Left lung (tissue), 10 donors: ENCODE data around the gene NOX3. TPM values are rescaled to one million over a fixed set of nuclear protein-coding genes. Genes with fewer than 3 reads are reported as not detected.

ENCODE experiments used
- ATAC-seq: fragments of 200-7000 bp; cut with Tn5 transposase; one replicate; pipeline ENCODE4 v1.9.1; 2020; ENCODE audit warnings: moderate library complexity
- DNase-seq, 4 donors: peaks; one replicate each; pipeline ENCODE4 v3.0.0-alpha.2; 2013 to 2020
- H3K27ac ChIP-seq, 2 donors: fragments of 200-600 bp; sonication (generic) in 1 of 2; one replicate each; pipeline versions ENCODE4 v1.5.0 to v1.8.0; 2020 to 2021
- H3K27me3 ChIP-seq, 2 donors: fragments of 200-600 bp; sonication (generic) in 1 of 2; one replicate each; pipeline versions ENCODE4 v1.5.0 to v1.8.0; 2020 to 2021
- H3K36me3 ChIP-seq, 2 donors: fragments of 200-600 bp; sonication (generic) in 1 of 2; one replicate each; pipeline versions ENCODE4 v1.5.0 to v1.8.0; 2020 to 2021
- H3K4me1 ChIP-seq, 2 donors: fragments of 200-600 bp; one replicate each; pipeline ENCODE4 v1.8.0; 2021
- H3K4me3 ChIP-seq, 2 donors: fragments of 200-600 bp; sonication (generic) in 1 of 2; one replicate each; pipeline versions ENCODE4 v1.5.0 to v1.8.0; 2020 to 2021; ENCODE audit warnings: mild to moderate bottlenecking in 1 of 2
- H3K9me3 ChIP-seq, 2 donors: fragments of 200-600 bp; sonication (generic) in 1 of 2; one replicate each; pipeline versions ENCODE4 v1.5.0 to v1.8.0; 2020 to 2021
- intact Hi-C, 2 donors: fragments of 100-400 bp; cut with DNase I; formaldehyde crosslinking; loops; one replicate each; pipeline versions ENCODE4 v1.11.2 to v1.14.2; 2022
- polyA plus RNA-seq, 6 donors: library from polyadenylated mRNA; unstranded; fragments of 120-200 nt; gene quantifications; one replicate each; pipeline ENCODE4 v1.2.1, GENCODE V29; 2013; ENCODE audit not compliant: insufficient read length in 6 of 6
- total RNA-seq, 2 donors: library from RNA; stranded (reverse); fragmentation: NEBNext Ultra II Directional; extraction: Animal tissue kit (Norgen Biotek cat#: 25700); gene quantifications; one replicate each; pipeline ENCODE4 v1.2.1, GENCODE V29; 2021
- TF ChIP-seq, protein P1 (sequence below), 2 donors: fragments of 200-600 bp; sonication (generic) in 1 of 2; IDR thresholded peaks; one replicate each; pipeline versions ENCODE4 v1.5.0 to v1.8.0; 2021; ENCODE audit warnings: antibody characterized with exemption in 2 of 2
- donor health status: DM: no; HTN: yes; CAD: no.
- donor health status: DM: no; HTN: no; CAD: no.

Gene NOX3
- total and polyA plus RNA-seq, 8 donors: not detected

DNA sequence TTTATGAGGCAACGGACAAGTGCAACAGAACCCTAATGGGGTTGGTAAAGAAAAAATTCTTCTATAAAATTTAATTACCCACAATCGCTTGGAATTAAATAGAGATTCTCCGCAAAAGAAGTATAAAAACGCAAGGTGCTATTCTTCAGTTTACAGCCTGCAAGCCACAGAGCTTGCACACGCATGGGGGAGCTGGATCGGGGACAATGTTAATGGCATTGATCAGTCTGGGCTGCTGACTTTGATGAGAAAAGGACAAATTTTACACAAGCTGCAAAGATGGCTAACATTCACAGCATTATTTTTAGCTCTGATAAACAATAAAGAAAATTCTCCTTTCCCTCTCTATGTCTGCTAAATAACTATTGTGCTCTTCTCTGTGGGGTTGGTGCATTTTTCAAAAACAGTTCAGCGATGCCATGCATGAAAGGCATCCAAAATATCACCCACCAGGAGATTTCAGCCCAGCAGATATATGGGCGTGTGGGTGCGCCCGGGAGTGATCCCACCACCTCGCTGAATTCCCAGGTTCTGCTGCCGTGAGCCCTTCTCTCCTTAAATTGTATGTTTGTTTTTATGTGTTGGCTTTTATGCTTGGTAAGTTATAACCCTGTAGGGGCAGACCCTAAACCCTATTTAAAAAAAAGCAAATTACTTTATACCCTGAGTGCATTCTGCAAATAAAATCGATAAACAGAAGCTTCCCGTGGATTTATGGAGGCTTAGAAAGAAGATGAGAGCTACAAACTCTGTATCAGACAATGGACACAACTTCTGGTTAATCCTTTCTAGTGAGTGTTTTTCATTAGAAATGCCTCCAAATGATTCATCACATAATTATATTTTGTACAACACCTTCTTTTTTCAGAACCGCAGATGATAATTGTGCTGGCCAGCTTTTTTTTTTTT, 55.6 kb downstream of the NOX3 start:
- DNase-seq: no peak
- H3K4me3 ChIP-seq: no peak overlapping the region
- H3K9me3 ChIP-seq: no peaks in the 10 kb centered on the region
- H3K27ac ChIP-seq: no peak overlapping the region
- H3K27me3 ChIP-seq: no peaks in the 10 kb centered on the region
- intact Hi-C loops: no loop called here
- H3K36me3 ChIP-seq: no peaks in the 10 kb centered on the region
- no peaks in the 10 kb centered on the region for H3K4me1 ChIP-seq
- TF ChIP-seq, protein P1, sequence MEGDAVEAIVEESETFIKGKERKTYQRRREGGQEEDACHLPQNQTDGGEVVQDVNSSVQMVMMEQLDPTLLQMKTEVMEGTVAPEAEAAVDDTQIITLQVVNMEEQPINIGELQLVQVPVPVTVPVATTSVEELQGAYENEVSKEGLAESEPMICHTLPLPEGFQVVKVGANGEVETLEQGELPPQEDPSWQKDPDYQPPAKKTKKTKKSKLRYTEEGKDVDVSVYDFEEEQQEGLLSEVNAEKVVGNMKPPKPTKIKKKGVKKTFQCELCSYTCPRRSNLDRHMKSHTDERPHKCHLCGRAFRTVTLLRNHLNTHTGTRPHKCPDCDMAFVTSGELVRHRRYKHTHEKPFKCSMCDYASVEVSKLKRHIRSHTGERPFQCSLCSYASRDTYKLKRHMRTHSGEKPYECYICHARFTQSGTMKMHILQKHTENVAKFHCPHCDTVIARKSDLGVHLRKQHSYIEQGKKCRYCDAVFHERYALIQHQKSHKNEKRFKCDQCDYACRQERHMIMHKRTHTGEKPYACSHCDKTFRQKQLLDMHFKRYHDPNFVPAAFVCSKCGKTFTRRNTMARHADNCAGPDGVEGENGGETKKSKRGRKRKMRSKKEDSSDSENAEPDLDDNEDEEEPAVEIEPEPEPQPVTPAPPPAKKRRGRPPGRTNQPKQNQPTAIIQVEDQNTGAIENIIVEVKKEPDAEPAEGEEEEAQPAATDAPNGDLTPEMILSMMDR (IDR thresholded peaks at IDR 0.05): no peak
- no peak for ATAC-seq

DNA sequence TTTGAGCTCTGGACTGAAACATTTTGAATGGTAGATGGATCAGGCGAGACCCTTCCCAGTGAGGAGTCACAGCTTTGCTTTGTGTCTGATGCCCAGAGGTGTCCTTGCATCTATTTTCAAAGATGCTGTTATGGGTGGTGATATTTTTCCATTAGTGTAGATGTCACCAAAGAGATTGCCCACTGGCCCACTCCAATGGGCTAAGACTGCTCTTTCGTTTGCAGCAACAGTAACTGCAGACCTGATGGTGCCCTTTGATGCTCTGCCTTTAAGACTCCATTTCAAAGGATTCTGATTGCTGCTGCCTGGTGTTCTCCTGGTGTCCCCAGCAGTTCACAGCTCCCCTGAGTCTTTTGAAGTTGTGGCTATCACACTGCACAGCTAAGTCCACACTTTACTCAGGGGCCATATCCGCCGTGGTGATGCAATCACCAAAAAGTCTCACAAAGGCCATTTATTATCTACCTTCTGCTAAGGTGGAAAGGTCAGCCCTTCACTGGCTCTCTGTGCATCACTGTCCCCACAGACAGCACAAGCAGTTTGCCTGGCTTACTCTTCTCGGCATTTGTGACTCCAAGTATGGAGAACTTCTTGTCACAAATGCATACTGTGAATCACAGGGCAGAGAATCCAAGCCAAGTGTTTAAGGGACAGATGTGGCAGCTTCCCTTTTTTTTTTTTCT, 56.4 kb downstream of the NOX3 start:
- no peaks in the 10 kb centered on the region for H3K27me3 ChIP-seq
- H3K27ac ChIP-seq: no peak overlapping the region
- H3K4me1 ChIP-seq: no peaks in the 10 kb centered on the region
- H3K9me3 ChIP-seq: no peaks in the 10 kb centered on the region
- TF ChIP-seq, protein P1 (IDR thresholded peaks at IDR 0.05): no peak
- H3K36me3 ChIP-seq: no peaks in the 10 kb centered on the region
- no peak overlapping the region for H3K4me3 ChIP-seq
- intact Hi-C loops: no loop called here
- no peak for DNase-seq
- no peak for ATAC-seq

DNA sequence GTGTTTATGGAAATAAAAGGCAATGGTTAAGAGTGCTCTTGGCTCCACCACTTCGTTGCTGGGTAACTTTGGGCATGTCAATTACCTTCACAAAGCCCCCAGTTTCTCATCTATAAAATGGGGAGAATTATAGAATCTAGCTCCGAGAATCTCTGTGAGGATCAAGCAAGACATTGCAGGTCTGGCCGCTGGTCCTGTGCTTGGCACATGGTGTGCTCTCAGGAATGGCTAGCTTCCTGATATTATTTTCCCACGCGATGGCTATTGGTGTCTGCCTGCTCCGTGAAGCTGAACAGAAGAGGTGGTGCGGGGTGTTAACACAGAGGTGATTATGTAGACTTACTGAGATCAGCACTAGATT, 57.0 kb downstream of the NOX3 start:
- no peaks in the 10 kb centered on the region for H3K9me3 ChIP-seq
- intact Hi-C loops: no loop called here
- no peak for ATAC-seq

DNA sequence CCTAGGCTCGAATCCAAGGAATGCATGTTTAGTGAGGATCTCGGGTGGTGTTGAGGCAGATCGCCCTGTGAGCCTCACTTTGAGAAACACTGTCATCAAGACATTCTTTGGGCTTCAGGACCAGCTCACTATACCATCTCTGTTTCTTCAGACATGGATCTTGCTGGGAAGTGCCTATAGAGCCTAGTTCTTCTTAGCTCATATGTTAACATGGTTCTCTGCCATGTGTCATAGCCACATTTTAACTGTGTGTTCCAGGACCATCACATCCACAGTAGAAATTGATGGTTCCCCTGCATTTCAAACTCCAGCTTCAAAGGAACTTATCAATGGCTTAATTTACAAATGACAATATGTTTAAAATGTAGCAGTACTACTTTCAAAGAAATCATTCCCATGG, 57.4 kb downstream of the NOX3 start:
- Histone ChIP-seq H3K36me3 (no peaks in the 10 kb centered on the region), H3K4me1 (no peaks in the 10 kb centered on the region), H3K9me3 (no peaks in the 10 kb centered on the region), H3K27ac (no peak overlapping the region), H3K27me3 (no peaks in the 10 kb centered on the region), H3K4me3 (no peak overlapping the region)
- no peak for ATAC-seq
- DNase-seq: no peak
- intact Hi-C loops: no loop called here
- TF ChIP-seq, protein P1 (IDR thresholded peaks at IDR 0.05): no peak

More for the DNA sequence above, 57.0 kb downstream of the NOX3 start:
- Histone ChIP-seq H3K27me3 (no peaks in the 10 kb centered on the region), H3K4me1 (no peaks in the 10 kb centered on the region), H3K4me3 (no peak overlapping the region), H3K27ac (no peak overlapping the region), H3K36me3 (no peaks in the 10 kb centered on the region)
- TF ChIP-seq, protein P1 (IDR thresholded peaks at IDR 0.05): no peak
- no peak for DNase-seq

DNA sequence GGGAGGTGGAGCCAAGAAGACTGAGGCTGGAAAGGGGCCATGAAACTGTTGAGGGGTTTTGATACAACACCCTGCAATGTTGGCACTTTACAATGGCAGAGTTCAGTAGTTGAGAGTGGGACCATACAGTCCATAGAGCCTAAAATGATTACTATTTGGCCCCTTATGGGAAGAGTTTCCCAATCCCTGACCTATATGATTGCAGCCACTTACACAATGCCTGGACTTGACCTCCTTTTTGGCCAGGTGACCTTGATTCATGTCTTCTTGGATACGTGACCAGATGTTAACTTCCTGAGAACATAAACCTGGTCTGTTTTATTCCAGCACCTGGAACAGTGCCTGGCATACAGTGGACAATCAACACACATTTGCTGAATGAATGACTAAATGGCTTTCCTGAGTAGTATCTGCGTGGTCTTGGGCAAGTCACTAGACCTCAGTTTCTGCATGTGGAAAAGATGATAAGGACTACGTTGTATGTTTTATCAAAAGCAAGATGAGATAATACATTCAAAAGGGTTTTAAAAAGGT, 58.4 kb downstream of the NOX3 start:
- DNase-seq (no peak), ATAC-seq (no peak)
- Histone ChIP-seq H3K4me3 (no peak overlapping the region), H3K9me3 (no peaks in the 10 kb centered on the region), H3K36me3 (no peaks in the 10 kb centered on the region), H3K27ac (no peak overlapping the region), H3K4me1 (no peaks in the 10 kb centered on the region), H3K27me3 (no peaks in the 10 kb centered on the region)
- intact Hi-C loops: no loop called here
- TF ChIP-seq, protein P1 (IDR thresholded peaks at IDR 0.05): no peak
